GM21423 (cell line): Measurements from ENCODE around the gene CXCL3.
"Not testable (repeated sequence)": the region's sequence is repeated elsewhere in the genome, so short reads cannot be mapped to it uniquely, and the experiment has no call there.

Source experiments
- ATAC-seq: cut with Tn5 transposase; IDR thresholded peaks from one replicate; pipeline ENCODE4 v1.9.1; 2021; ENCODE audit warnings: mild to moderate bottlenecking, moderate library complexity; ENCODE audit not compliant: unreplicated experiment

Gene CXCL3

GRCh38 chr4:74038425-74039314 is at the start of gene CXCL3:
CXCL3 (minus strand) TSS chr4:74038689; CDS start chr4:74038611, 78 bp downstream.
- ATAC-seq: peak; percentile 57

- ATAC-seq: no peak
Observed at GRCh38 chr4:74087481-74087880, 49.0 kb upstream of the CXCL3 start.

- no peak for ATAC-seq
Observed at GRCh38 chr4:74085669-74086068, 47.2 kb upstream of the CXCL3 start.

- ATAC-seq: no peak
Observed at GRCh38 chr4:74084984-74085383, 46.5 kb upstream of the CXCL3 start.

- ATAC-seq: no peak
Observed at GRCh38 chr4:74083546-74083945, 45.1 kb upstream of the CXCL3 start.

GRCh38 chr4:74081035-74081434 is 42.5 kb upstream of the CXCL3 start:
- no peak for ATAC-seq

GRCh38 chr4:74080351-74080750 is 41.9 kb upstream of the CXCL3 start:
- not testable (repeated sequence) for ATAC-seq

- not testable (repeated sequence) for ATAC-seq
Observed at GRCh38 chr4:74079024-74079423, 40.5 kb upstream of the CXCL3 start.

GRCh38 chr4:74073358-74073757 is 34.9 kb upstream of the CXCL3 start:
- ATAC-seq: no peak

- ATAC-seq: no peak
Observed at GRCh38 chr4:74072739-74073138, 34.2 kb upstream of the CXCL3 start.

GRCh38 chr4:74067586-74067985 is 29.1 kb upstream of the CXCL3 start:
- no peak for ATAC-seq

- ATAC-seq: no peak
Observed at GRCh38 chr4:74066232-74066631, 27.7 kb upstream of the CXCL3 start.

- no peak for ATAC-seq
Observed at GRCh38 chr4:74065115-74065642, 26.7 kb upstream of the CXCL3 start.

GRCh38 chr4:74063859-74064258 is 25.4 kb upstream of the CXCL3 start:
- ATAC-seq: no peak

- no peak for ATAC-seq
Observed at GRCh38 chr4:74062953-74063352, 24.5 kb upstream of the CXCL3 start.

GRCh38 chr4:74061430-74061829 is 22.9 kb upstream of the CXCL3 start:
- no peak for ATAC-seq

- no peak for ATAC-seq
Observed at GRCh38 chr4:74059161-74059829, 20.8 kb upstream of the CXCL3 start.

GRCh38 chr4:74058048-74058651 is 19.7 kb upstream of the CXCL3 start:
- no peak for ATAC-seq

- ATAC-seq: no peak
Observed at GRCh38 chr4:74057588-74057987, 19.1 kb upstream of the CXCL3 start.

- ATAC-seq: no peak
Observed at GRCh38 chr4:74056858-74057562, 18.5 kb upstream of the CXCL3 start.
